HG02840 (cell line): Measurements from ENCODE around the gene NOXO1.

Experiments used
- ATAC-seq: cut with Tn5 transposase; IDR thresholded peaks from one replicate; pipeline ENCODE4 v1.9.1; 2021; ENCODE audit warnings: mild to moderate bottlenecking, moderate library complexity, moderate number of reproducible peaks; ENCODE audit not compliant: unreplicated experiment, low FRiP score

Gene NOXO1

GRCh38 chr16:1998852-1999801 lies 17.9 kb upstream of the NOXO1 start:
- no peak for ATAC-seq

- no peak for ATAC-seq
Observed at GRCh38 chr16:1998360-1998835, 17.1 kb upstream of the NOXO1 start.

- ATAC-seq, result no peak
Observed at GRCh38 chr16:1997494-1998359, 16.5 kb upstream of the NOXO1 start.

- ATAC-seq, result no peak
Observed at GRCh38 chr16:1993731-1994131, 12.5 kb upstream of the NOXO1 start.

GRCh38 chr16:1992704-1993317 lies 11.5 kb upstream of the NOXO1 start:
- no peak for ATAC-seq

GRCh38 chr16:1991948-1992703 lies 10.9 kb upstream of the NOXO1 start:
- ATAC-seq, result peak; percentile 50

- ATAC-seq, result peak; percentile 36
Observed at GRCh38 chr16:1991588-1991947, 10.3 kb upstream of the NOXO1 start.

GRCh38 chr16:1991135-1991551 lies 9.9 kb upstream of the NOXO1 start:
- ATAC-seq, result peak; percentile 34

GRCh38 chr16:1990351-1991134 lies 9.3 kb upstream of the NOXO1 start:
- peak; percentile 1 for ATAC-seq

GRCh38 chr16:1990101-1990350 lies 8.8 kb upstream of the NOXO1 start:
- ATAC-seq, result no peak

- no peak for ATAC-seq
Observed at GRCh38 chr16:1989209-1990100, 8.2 kb upstream of the NOXO1 start, which contains the start of gene SYNGR3. TSS of gene SYNGR3 (plus strand) at chr16:1989970. CDS start at chr16:1990103, 133 bp downstream.

- no peak for ATAC-seq
Observed at GRCh38 chr16:1987198-1987597, 5.9 kb upstream of the NOXO1 start.

GRCh38 chr16:1985466-1986150 lies 4.3 kb upstream of the NOXO1 start:
- ATAC-seq, result no peak

GRCh38 chr16:1984347-1985225 lies 3.3 kb upstream of the NOXO1 start:
- no peak for ATAC-seq

GRCh38 chr16:1983544-1984346 lies 2.5 kb upstream of the NOXO1 start, which contains the start of gene GFER:
TSS of gene GFER (plus strand) at chr16:1984193. CDS start at chr16:1984219, 26 bp downstream.
- peak; percentile 78 for ATAC-seq

GRCh38 chr16:1982991-1983543 lies 1.8 kb upstream of the NOXO1 start:
- no peak for ATAC-seq
